Measurements from ENCODE around the gene RANBP17.
A peak's percentile ranks its signal among the peaks of the same experiment; 100 is the strongest.
"Not testable (repeated sequence)": the region's sequence is repeated elsewhere in the genome, so short reads cannot be mapped to it uniquely, and the experiment has no call there.

The RANBP17 gene

GRCh38 chr5:171162165-171162564 is 300.3 kb downstream of the RANBP17 start:
- DNase-seq: no peak

GRCh38 chr5:171162596-171162995 is 300.8 kb downstream of the RANBP17 start:
- peak; percentile 6 for DNase-seq

- DNase-seq: no peak
Observed at GRCh38 chr5:171166766-171167165, 304.9 kb downstream of the RANBP17 start.

- DNase-seq: no peak
Observed at GRCh38 chr5:171168171-171168570, 306.4 kb downstream of the RANBP17 start.

- DNase-seq: not testable (repeated sequence)
Observed at GRCh38 chr5:171174960-171175359, 313.1 kb downstream of the RANBP17 start.

GRCh38 chr5:171175746-171176145 is 313.9 kb downstream of the RANBP17 start:
- DNase-seq: no peak

- DNase-seq: not testable (repeated sequence)
Observed at GRCh38 chr5:171178190-171178589, 316.4 kb downstream of the RANBP17 start.

- DNase-seq: no peak
Observed at GRCh38 chr5:171188016-171188415, 326.2 kb downstream of the RANBP17 start.

GRCh38 chr5:171189442-171189841 is 327.6 kb downstream of the RANBP17 start:
- no peak for DNase-seq

- DNase-seq: no peak
Observed at GRCh38 chr5:171192111-171192510, 330.3 kb downstream of the RANBP17 start.

- no peak for DNase-seq
Observed at GRCh38 chr5:171201310-171201709, 339.5 kb downstream of the RANBP17 start.

- DNase-seq: no peak
Observed at GRCh38 chr5:171205375-171205774, 343.6 kb downstream of the RANBP17 start.

GRCh38 chr5:171207256-171207847 is 345.5 kb downstream of the RANBP17 start:
- DNase-seq: peak; percentile 31

- DNase-seq: no peak
Observed at GRCh38 chr5:171221916-171222315, 360.1 kb downstream of the RANBP17 start.

- DNase-seq: no peak
Observed at GRCh38 chr5:171223927-171224326, 362.1 kb downstream of the RANBP17 start.

- DNase-seq: no peak
Observed at GRCh38 chr5:171226096-171226754, 364.4 kb downstream of the RANBP17 start.

- peak; percentile 19 for DNase-seq
Observed at GRCh38 chr5:171226864-171227263, 365.0 kb downstream of the RANBP17 start.

- DNase-seq: no peak
Observed at GRCh38 chr5:171236651-171237050, 374.8 kb downstream of the RANBP17 start.

GRCh38 chr5:171242521-171242920 is 380.7 kb downstream of the RANBP17 start:
- no peak for DNase-seq

- no peak for DNase-seq
Observed at GRCh38 chr5:171246231-171246630, 384.4 kb downstream of the RANBP17 start.

GRCh38 chr5:171249460-171249859 is 387.6 kb downstream of the RANBP17 start:
- DNase-seq: no peak

- no peak for DNase-seq
Observed at GRCh38 chr5:171250738-171251137, 388.9 kb downstream of the RANBP17 start.

- DNase-seq: no peak
Observed at GRCh38 chr5:171251519-171251918, 389.7 kb downstream of the RANBP17 start.

- DNase-seq: no peak
Observed at GRCh38 chr5:171252674-171253073, 390.9 kb downstream of the RANBP17 start.

All from activated CD4-positive, alpha-beta T cell treated with anti-CD3 and anti-CD28 coated beads, Interleukin-2, Interleukin-6, amounts not matched to agents 100 ng/mL and 50 ng/mL, durations not matched to agents 16 hours and 8 hours (primary cell).